Prostate gland (tissue), 2 donors: Measurements from ENCODE around the gene RAB24.

Experiments
- POLR2A ChIP-seq: fragments of 450-650 bp; IDR thresholded peaks from one replicate; pipeline ENCODE4 v1.6.1; 2016; ENCODE audit warnings: antibody characterized with exemption, mild to moderate bottlenecking
- POLR2AphosphoS5 ChIP-seq: sonication (generic); formaldehyde crosslinking; IDR thresholded peaks from one replicate; pipeline ENCODE4 v1.6.1; 2017; ENCODE audit warnings: antibody characterized with exemption
- TF ChIP-seq, protein P1 (sequence below), 4 experiments: fragments of 200-600 bp in 2 of 4; fragments of 450-650 bp in 2 of 4; sonication (generic) in 2 of 4; IDR thresholded peaks; 1 replicate in 3 of 4; 2 replicates in 1 of 4; pipeline ENCODE4 v1.5.1; 2016 to 2019; ENCODE audit warnings: antibody characterized with exemption in 4 of 4, mild to moderate bottlenecking in 2 of 4, moderate library complexity in 2 of 4

DNA sequence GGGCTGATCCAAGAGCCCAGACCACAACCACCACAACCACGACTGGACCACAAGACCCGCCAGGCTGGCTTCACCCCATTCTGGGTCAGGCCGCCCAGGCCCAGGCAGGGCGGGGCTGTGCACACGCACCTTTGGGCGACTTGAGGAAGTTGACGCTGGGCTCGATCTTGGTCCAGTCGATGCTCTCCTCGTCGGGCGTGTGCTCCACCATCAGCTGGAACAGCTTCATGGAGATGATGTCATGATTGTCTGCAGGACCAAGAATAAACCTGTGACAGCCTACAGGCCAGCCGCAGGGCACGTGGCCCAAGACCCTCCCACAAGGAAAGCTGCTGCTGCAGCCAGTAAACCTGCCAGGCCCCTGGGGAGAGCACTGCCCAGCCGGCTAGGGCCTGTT, 30.6 kb upstream of the RAB24 start:
- TF ChIP-seq POLR2AphosphoS5 (no peak), POLR2A (no peak)
- TF ChIP-seq, protein P1, sequence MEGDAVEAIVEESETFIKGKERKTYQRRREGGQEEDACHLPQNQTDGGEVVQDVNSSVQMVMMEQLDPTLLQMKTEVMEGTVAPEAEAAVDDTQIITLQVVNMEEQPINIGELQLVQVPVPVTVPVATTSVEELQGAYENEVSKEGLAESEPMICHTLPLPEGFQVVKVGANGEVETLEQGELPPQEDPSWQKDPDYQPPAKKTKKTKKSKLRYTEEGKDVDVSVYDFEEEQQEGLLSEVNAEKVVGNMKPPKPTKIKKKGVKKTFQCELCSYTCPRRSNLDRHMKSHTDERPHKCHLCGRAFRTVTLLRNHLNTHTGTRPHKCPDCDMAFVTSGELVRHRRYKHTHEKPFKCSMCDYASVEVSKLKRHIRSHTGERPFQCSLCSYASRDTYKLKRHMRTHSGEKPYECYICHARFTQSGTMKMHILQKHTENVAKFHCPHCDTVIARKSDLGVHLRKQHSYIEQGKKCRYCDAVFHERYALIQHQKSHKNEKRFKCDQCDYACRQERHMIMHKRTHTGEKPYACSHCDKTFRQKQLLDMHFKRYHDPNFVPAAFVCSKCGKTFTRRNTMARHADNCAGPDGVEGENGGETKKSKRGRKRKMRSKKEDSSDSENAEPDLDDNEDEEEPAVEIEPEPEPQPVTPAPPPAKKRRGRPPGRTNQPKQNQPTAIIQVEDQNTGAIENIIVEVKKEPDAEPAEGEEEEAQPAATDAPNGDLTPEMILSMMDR (IDR thresholded peaks at IDR 0.05): no peak
